Right lobe of liver (tissue), 6 donors: ENCODE results near the gene CSK. TPM values are rescaled to one million over a fixed set of nuclear protein-coding genes. Genes with fewer than 3 reads are reported as not detected.
A peak's percentile ranks its signal among the peaks of the same experiment; 100 is the strongest.

Source experiments
- ATAC-seq, 4 donors: fragments of 200-7000 bp; cut with Tn5 transposase; one replicate each; pipeline ENCODE4 v1.9.1; 2020; ENCODE audit warnings: mild to moderate bottlenecking in 4 of 4, moderate library complexity in 4 of 4
- DNase-seq, 3 donors: peaks; one replicate each; pipeline ENCODE4 v3.0.0-alpha.2; 2020
- H3K27ac ChIP-seq, 3 donors: fragments of 200-600 bp; one replicate each; pipeline ENCODE4 v1.8.0; 2022
- H3K27me3 ChIP-seq, 2 donors: fragments of 200-600 bp; one replicate each; pipeline ENCODE4 v1.8.0; 2022
- H3K36me3 ChIP-seq, 4 donors: fragments of 200-600 bp; sonication (generic) in 1 of 4; one replicate each; pipeline versions ENCODE4 v1.5.1 to v1.8.0; 2017 to 2022; ENCODE audit warnings: control low read depth in 1 of 4
- H3K4me1 ChIP-seq, 4 donors: fragments of 200-600 bp; sonication (generic) in 1 of 4; one replicate each; pipeline versions ENCODE4 v1.5.1 to v1.8.0; 2017 to 2022; ENCODE audit warnings: control low read depth in 1 of 4
- H3K4me3 ChIP-seq, 3 donors: fragments of 200-600 bp; one replicate each; pipeline ENCODE4 v1.8.0; 2022
- H3K9me3 ChIP-seq, 4 donors: fragments of 200-600 bp; sonication (generic) in 1 of 4; one replicate each; pipeline versions ENCODE4 v1.5.1 to v1.8.0; 2017 to 2022; ENCODE audit warnings: control low read depth in 1 of 4
- CTCF ChIP-seq, 4 donors: fragments of 200-600 bp in 3 of 4; fragments of 450-650 bp in 1 of 4; IDR thresholded peaks; one replicate each; pipeline versions ENCODE4 v1.5.1 to v1.8.0; 2016 to 2022; ENCODE audit warnings: antibody characterized with exemption in 4 of 4, mild to moderate bottlenecking in 2 of 4
- POLR2A ChIP-seq: fragments of 450-650 bp; IDR thresholded peaks from one replicate; pipeline ENCODE4 v1.6.1; 2017; ENCODE audit warnings: antibody characterized with exemption, mild to moderate bottlenecking
- WGBS: methylation state at CpG from one replicate; pipeline ENCODE4 v1.1.6; 2018; ENCODE audit warnings: low coverage, low lambda C conversion rate; ENCODE audit not compliant: insufficient coverage; ENCODE audit errors: missing lambda C conversion rate; 5-methylcytosine and 5-hydroxymethylcytosine counted together
- intact Hi-C, 2 donors: fragments of 100-400 bp; cut with DNase I; formaldehyde crosslinking; loops; one replicate each; pipeline versions ENCODE4 v1.11.2 to v1.14.1; 2022
- total RNA-seq, 6 experiments: library from RNA; depleted of rRNA in 2 of 6; stranded (reverse); fragments of >200 nt in 2 of 6; fragmentation: NEBNext Ultra II Directional in 3 of 6; extraction: Animal tissue kit (Norgen Biotek cat#: 25700) in 3 of 6; gene quantifications; one replicate each; pipeline versions ENCODE4 v1.1.0 to v1.2.4, GENCODE V29; 2016 to 2023
- donor health status: DM: no; HTN: yes; CAD: no.
- donor health status: DM: no; HTN: no; CAD: no.
- donor health status: DM: no; HTN: no; CAD: no.
- donor health status: DM: no; HTN: yes; CAD: no.
- donor health status: DM: no; HTN: yes; CAD: no.

Gene CSK
- total RNA-seq, 6 experiments from 2014 or later = 22.2 to 50.9 (median 32.7) TPM

GRCh38 chr15:74773329-74773728 is 8.6 kb upstream of the CSK start:
- peaks cover 0 to 15% (median 5%) of the 10 kb centered on the region in 4 donors for H3K4me1 ChIP-seq
- TF ChIP-seq CTCF (IDR thresholded peaks at IDR 0.05) = no peak
- no peak for TF ChIP-seq POLR2A
- H3K36me3 ChIP-seq = no peaks in the 10 kb centered on the region
- WGBS = 86% methylated on average over 2 of the region's 5 CpGs
- no peak overlapping the region for H3K27ac ChIP-seq
- no peaks in the 10 kb centered on the region for H3K27me3 ChIP-seq
- intact Hi-C loops = no loop called here
- ATAC-seq (no peak), DNase-seq (no peak)
- no peaks in the 10 kb centered on the region for H3K9me3 ChIP-seq
- no peak overlapping the region for H3K4me3 ChIP-seq

- intact Hi-C loops = no loop called here
- TF ChIP-seq CTCF (IDR thresholded peaks at IDR 0.05) = no peak
- no peak for TF ChIP-seq POLR2A
- Histone ChIP-seq H3K27ac (no peak overlapping the region), H3K4me3 (no peak overlapping the region), H3K9me3 (no peaks in the 10 kb centered on the region), H3K36me3 (no peaks in the 10 kb centered on the region), H3K4me1 (peaks cover 0 to 18% (median 5%) of the 10 kb centered on the region in 4 donors), H3K27me3 (no peaks in the 10 kb centered on the region)
- ATAC-seq (no peak), DNase-seq (no peak)
- 51% methylated on average over 5 of the region's 5 CpGs for WGBS
Observed at GRCh38 chr15:74773731-74774252, 8.1 kb upstream of the CSK start.

GRCh38 chr15:74775132-74775562 is 6.7 kb upstream of the CSK start:
- H3K4me3 ChIP-seq = no peak overlapping the region
- H3K27ac ChIP-seq = no peak overlapping the region
- WGBS = 61% methylated on average over 2 of the region's 5 CpGs
- H3K27me3 ChIP-seq = no peaks in the 10 kb centered on the region
- TF ChIP-seq POLR2A (no peak), CTCF (IDR thresholded peaks at IDR 0.05) (no peak)
- DNase-seq (peak in 1 of 3 donors; percentile 39), ATAC-seq (no peak)
- H3K36me3 ChIP-seq = no peaks in the 10 kb centered on the region
- no peaks in the 10 kb centered on the region for H3K9me3 ChIP-seq
- intact Hi-C loops = no loop called here
- H3K4me1 ChIP-seq = peaks cover 0 to 27% (median 6%) of the 10 kb centered on the region in 4 donors

- intact Hi-C loops = no loop called here
- 90% methylated on average over 4 of the region's 4 CpGs for WGBS
Observed at GRCh38 chr15:74775894-74776293, 6.0 kb upstream of the CSK start.

More at GRCh38 chr15:74775894-74776293, 6.0 kb upstream of the CSK start:
- Histone ChIP-seq H3K27ac (no peak overlapping the region), H3K36me3 (no peaks in the 10 kb centered on the region), H3K9me3 (no peaks in the 10 kb centered on the region), H3K27me3 (no peaks in the 10 kb centered on the region), H3K4me1 (peaks cover 0 to 34% (median 8%) of the 10 kb centered on the region in 4 donors), H3K4me3 (no peak overlapping the region)
- TF ChIP-seq CTCF (IDR thresholded peaks at IDR 0.05) (no peak), POLR2A (no peak)
- no peak for DNase-seq
- no peak for ATAC-seq
